Fibroblast of lung (primary cell): ENCODE results near the gene SPACDR. TPM values are rescaled to one million over a fixed set of nuclear protein-coding genes. Genes with fewer than 3 reads are reported as not detected.
A peak's percentile ranks its signal among the peaks of the same experiment; 100 is the strongest.

Experiments used
- DNase-seq, 2 donors: peaks; one replicate each; pipeline versions ENCODE4 v3.0.0 to v3.0.0-alpha.2; 2010; ENCODE audit warnings: low read depth in 2 of 2
- H2AFZ ChIP-seq: 2 replicates; pipeline ENCODE4 v1.5.1; 2012; ENCODE audit warnings: low read length, control low read depth, inconsistent platforms
- H3K27ac ChIP-seq: 2 replicates; pipeline ENCODE4 v1.5.1; 2011; ENCODE audit warnings: low read length, control low read depth; ENCODE audit not compliant: insufficient read depth
- H3K27me3 ChIP-seq: 2 replicates; pipeline ENCODE4 v1.5.1; 2011; ENCODE audit warnings: mild to moderate bottlenecking, low read length; ENCODE audit not compliant: control insufficient read depth, insufficient read depth
- H3K36me3 ChIP-seq: 2 replicates; pipeline ENCODE4 v1.5.1; 2011; ENCODE audit warnings: low read length; ENCODE audit not compliant: control insufficient read depth, insufficient read depth
- H3K4me1 ChIP-seq: 2 replicates; pipeline ENCODE4 v1.5.1; 2011; ENCODE audit warnings: low read length; ENCODE audit not compliant: control insufficient read depth, insufficient read depth; ENCODE audit errors: extremely low read depth
- H3K4me2 ChIP-seq: 2 replicates; pipeline ENCODE4 v1.5.1; 2011; ENCODE audit warnings: low read length, control low read depth; ENCODE audit not compliant: insufficient read depth; ENCODE audit errors: extremely low read depth
- H3K4me3 ChIP-seq, 4 experiments: fragments of 200-600 bp in 1 of 4; sonication (generic) in 1 of 4; replicated peaks in 1 of 4; 2 replicates each; pipeline ENCODE4 v1.5.1; 2011 to 2016; ENCODE audit warnings: low read length in 4 of 4, low read depth in 3 of 4, mild to moderate bottlenecking in 3 of 4, control low read depth in 2 of 4, inconsistent platforms in 1 of 4, mixed read lengths in 1 of 4; ENCODE audit not compliant: insufficient read depth in 1 of 4; ENCODE audit errors: control extremely low read depth in 1 of 4
- H3K79me2 ChIP-seq: 2 replicates; pipeline ENCODE4 v1.5.1; 2012; ENCODE audit warnings: mild to moderate bottlenecking, low read length, inconsistent platforms; ENCODE audit not compliant: control insufficient read depth, insufficient read depth
- H3K9ac ChIP-seq: 2 replicates; pipeline ENCODE4 v1.5.1; 2011; ENCODE audit warnings: mild to moderate bottlenecking, low read length, control low read depth; ENCODE audit not compliant: insufficient read depth
- H3K9me3 ChIP-seq: 2 replicates; pipeline ENCODE4 v1.5.1; 2012; ENCODE audit warnings: low read depth, low read length; ENCODE audit not compliant: control insufficient read depth, insufficient read depth
- H4K20me1 ChIP-seq: 2 replicates; pipeline ENCODE4 v1.5.1; 2011; ENCODE audit warnings: low read length; ENCODE audit not compliant: control insufficient read depth, insufficient read depth; ENCODE audit errors: extremely low read depth
- CTCF ChIP-seq, 2 donors: IDR thresholded peaks in 1 of 2; conservative IDR thresholded peaks in 1 of 2; 1 replicate in 1 of 2; 2 replicates in 1 of 2; pipeline ENCODE4 v1.5.1; 2011 to 2012; ENCODE audit warnings: low read length in 2 of 2, control low read depth in 1 of 2, inconsistent platforms in 1 of 2, low read depth in 1 of 2, mild to moderate bottlenecking in 1 of 2
- EZH2 ChIP-seq: IDR thresholded peaks from 2 replicates; pipeline ENCODE4 v1.5.1; 2012; ENCODE audit warnings: low read length, control low read depth, mild to moderate bottlenecking; ENCODE audit errors: missing control alignments
- polyA plus RNA-seq, 2 donors: library from polyadenylated mRNA; depleted of rRNA in 1 of 2; stranded (reverse) in 1 of 2; unstranded in 1 of 2; fragments of >200 nt; gene quantifications; 2 replicates each; pipeline ENCODE4 v1.2.1, GENCODE V29; 2011 to 2012; ENCODE audit warnings: missing spikeins in 1 of 2
- total RNA-seq: library from RNA; depleted of rRNA; stranded (reverse); fragments of >200 nt; gene quantifications from 2 replicates; pipeline ENCODE4 v1.2.1, GENCODE V29; 2014

SPACDR gene
- total and polyA plus RNA-seq, 2 donors (not counting 1 experiment from before 2014, with no cell fraction given), result 0.25 to 0.50 TPM

GRCh38 chr7:100433276-100433591 is 30.8 kb downstream of the SPACDR start:
- DNase-seq, result no peak
- no peak overlapping the region for H3K27ac ChIP-seq
- H3K79me2 ChIP-seq, result peaks cover 51% of the 10 kb centered on the region

GRCh38 chr7:100432621-100433275 is 31.3 kb downstream of the SPACDR start:
- Histone ChIP-seq H3K79me2 (peaks cover 51% of the 10 kb centered on the region), H3K4me2 (no peak overlapping the region), H2AFZ (no peak overlapping the region), H4K20me1 (no peaks in the 10 kb centered on the region), H3K9me3 (no peaks in the 10 kb centered on the region), H3K27me3 (no peaks in the 10 kb centered on the region), H3K9ac (no peak overlapping the region), H3K4me3 (peak overlapping the region in 1 of 4 experiments; percentile 14), H3K36me3 (peaks cover 15% of the 10 kb centered on the region), H3K4me1 (peaks cover 6% of the 10 kb centered on the region), H3K27ac (no peak overlapping the region)
- no peak for DNase-seq
- TF ChIP-seq EZH2 (no peak), CTCF (conservative IDR thresholded peaks at IDR 0.05 in 1 of 2, IDR thresholded peaks at IDR 0.05 in 1 of 2; ENCODE audit: low read depth in 1 of 2, low read length in 2 of 2) (no peak)

More at GRCh38 chr7:100433276-100433591, 30.8 kb downstream of the SPACDR start:
- Histone ChIP-seq H3K4me3 (no peak overlapping the region), H3K9ac (no peak overlapping the region), H2AFZ (no peak overlapping the region), H4K20me1 (no peaks in the 10 kb centered on the region), H3K27me3 (no peaks in the 10 kb centered on the region), H3K4me1 (peaks cover 6% of the 10 kb centered on the region), H3K4me2 (no peak overlapping the region), H3K9me3 (no peaks in the 10 kb centered on the region), H3K36me3 (peaks cover 15% of the 10 kb centered on the region)
- TF ChIP-seq EZH2 (no peak), CTCF (conservative IDR thresholded peaks at IDR 0.05 in 1 of 2, IDR thresholded peaks at IDR 0.05 in 1 of 2; ENCODE audit: low read depth in 1 of 2, low read length in 2 of 2) (no peak)

GRCh38 chr7:100432053-100432452 is 32.0 kb downstream of the SPACDR start:
- DNase-seq, result no peak
- H3K27ac ChIP-seq, result no peak overlapping the region
- peaks cover 51% of the 10 kb centered on the region for H3K79me2 ChIP-seq
- H3K4me1 ChIP-seq, result peaks cover 6% of the 10 kb centered on the region
- no peak overlapping the region for H3K4me2 ChIP-seq
- H3K4me3 ChIP-seq, result peak overlapping the region in 2 of 4 experiments; percentile 14 to 76
- no peaks in the 10 kb centered on the region for H3K27me3 ChIP-seq
- no peak overlapping the region for H3K9ac ChIP-seq
- peaks cover 15% of the 10 kb centered on the region for H3K36me3 ChIP-seq
- no peaks in the 10 kb centered on the region for H3K9me3 ChIP-seq
- H4K20me1 ChIP-seq, result no peaks in the 10 kb centered on the region
- H2AFZ ChIP-seq, result no peak overlapping the region
- no peak for TF ChIP-seq CTCF (conservative IDR thresholded peaks at IDR 0.05 in 1 of 2, IDR thresholded peaks at IDR 0.05 in 1 of 2; ENCODE audit: low read depth in 1 of 2, low read length in 2 of 2)
- no peak for TF ChIP-seq EZH2
